ENCODE measurements around the gene CMBL. TPM values are rescaled to one million over a fixed set of nuclear protein-coding genes. Genes with fewer than 3 reads are reported as not detected.
"Not testable (repeated sequence)": the region's sequence is repeated elsewhere in the genome, so short reads cannot be mapped to it uniquely, and the experiment has no call there.

The CMBL gene
- total and polyA plus RNA-seq, 2 experiments from 2014 or later = 1.3 to 3.9 TPM

DNA sequence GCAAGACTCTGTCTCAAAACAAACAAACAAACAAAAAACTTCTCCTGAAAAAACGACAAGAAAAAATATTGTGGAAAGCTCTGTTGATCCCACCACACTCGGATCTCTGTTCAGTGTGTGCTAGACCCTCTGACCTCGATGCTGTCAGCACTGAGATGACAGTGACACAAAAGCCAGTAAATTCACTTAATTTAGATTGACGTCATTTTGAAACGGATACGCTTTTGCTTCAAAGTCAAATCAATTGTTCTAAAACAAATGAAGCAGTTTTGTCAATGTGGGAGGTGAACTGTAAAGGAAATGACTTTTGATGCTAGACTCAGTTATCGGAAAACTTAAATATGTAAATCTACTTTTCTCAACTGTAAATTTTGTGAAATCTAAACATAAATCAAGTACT lies 31.0 kb downstream of the CMBL start:
- H3K4me1 ChIP-seq (ENCODE audit: low read depth) = no peaks in the 10 kb centered on the region
- no peaks in the 10 kb centered on the region for H3K27me3 ChIP-seq
- TF ChIP-seq, protein P1, sequence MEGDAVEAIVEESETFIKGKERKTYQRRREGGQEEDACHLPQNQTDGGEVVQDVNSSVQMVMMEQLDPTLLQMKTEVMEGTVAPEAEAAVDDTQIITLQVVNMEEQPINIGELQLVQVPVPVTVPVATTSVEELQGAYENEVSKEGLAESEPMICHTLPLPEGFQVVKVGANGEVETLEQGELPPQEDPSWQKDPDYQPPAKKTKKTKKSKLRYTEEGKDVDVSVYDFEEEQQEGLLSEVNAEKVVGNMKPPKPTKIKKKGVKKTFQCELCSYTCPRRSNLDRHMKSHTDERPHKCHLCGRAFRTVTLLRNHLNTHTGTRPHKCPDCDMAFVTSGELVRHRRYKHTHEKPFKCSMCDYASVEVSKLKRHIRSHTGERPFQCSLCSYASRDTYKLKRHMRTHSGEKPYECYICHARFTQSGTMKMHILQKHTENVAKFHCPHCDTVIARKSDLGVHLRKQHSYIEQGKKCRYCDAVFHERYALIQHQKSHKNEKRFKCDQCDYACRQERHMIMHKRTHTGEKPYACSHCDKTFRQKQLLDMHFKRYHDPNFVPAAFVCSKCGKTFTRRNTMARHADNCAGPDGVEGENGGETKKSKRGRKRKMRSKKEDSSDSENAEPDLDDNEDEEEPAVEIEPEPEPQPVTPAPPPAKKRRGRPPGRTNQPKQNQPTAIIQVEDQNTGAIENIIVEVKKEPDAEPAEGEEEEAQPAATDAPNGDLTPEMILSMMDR (IDR thresholded peaks at IDR 0.05; ENCODE audit: low read depth, low read length) = no peak
- H3K36me3 ChIP-seq = no peaks in the 10 kb centered on the region
- no peak overlapping the region for H3K27ac ChIP-seq
- no peak for DNase-seq (ENCODE audit: low read depth in 1 of 2, low spot score in 1 of 2)
- no peaks in the 10 kb centered on the region for H3K9me3 ChIP-seq (ENCODE audit: low read depth)
- H3K4me3 ChIP-seq = no peak overlapping the region

GRCh38 chr5:10275991-10276390 lies 31.7 kb downstream of the CMBL start:
- no peak overlapping the region for H3K27ac ChIP-seq
- no peak for DNase-seq (ENCODE audit: low read depth in 1 of 2, low spot score in 1 of 2)
- H3K9me3 ChIP-seq (ENCODE audit: low read depth) = no peaks in the 10 kb centered on the region
- H3K27me3 ChIP-seq = no peaks in the 10 kb centered on the region
- no peaks in the 10 kb centered on the region for H3K4me1 ChIP-seq (ENCODE audit: low read depth)
- no peak overlapping the region for H3K4me3 ChIP-seq
- TF ChIP-seq, protein P1 (IDR thresholded peaks at IDR 0.05; ENCODE audit: low read depth, low read length) = no peak
- no peaks in the 10 kb centered on the region for H3K36me3 ChIP-seq

GRCh38 chr5:10275460-10275859 lies 32.2 kb downstream of the CMBL start:
- H3K9me3 ChIP-seq (ENCODE audit: low read depth) = no peaks in the 10 kb centered on the region
- no peaks in the 10 kb centered on the region for H3K4me1 ChIP-seq (ENCODE audit: low read depth)
- H3K4me3 ChIP-seq = no peak overlapping the region
- H3K36me3 ChIP-seq = no peaks in the 10 kb centered on the region
- no peak overlapping the region for H3K27ac ChIP-seq
- TF ChIP-seq, protein P1 (IDR thresholded peaks at IDR 0.05; ENCODE audit: low read depth, low read length) = no peak
- no peak for DNase-seq (ENCODE audit: low read depth in 1 of 2, low spot score in 1 of 2)
- no peaks in the 10 kb centered on the region for H3K27me3 ChIP-seq

GRCh38 chr5:10272875-10273209 lies 34.9 kb downstream of the CMBL start:
- not testable (repeated sequence) for H3K36me3 ChIP-seq; H3K4me1 ChIP-seq (ENCODE audit: low read depth)

DNA sequence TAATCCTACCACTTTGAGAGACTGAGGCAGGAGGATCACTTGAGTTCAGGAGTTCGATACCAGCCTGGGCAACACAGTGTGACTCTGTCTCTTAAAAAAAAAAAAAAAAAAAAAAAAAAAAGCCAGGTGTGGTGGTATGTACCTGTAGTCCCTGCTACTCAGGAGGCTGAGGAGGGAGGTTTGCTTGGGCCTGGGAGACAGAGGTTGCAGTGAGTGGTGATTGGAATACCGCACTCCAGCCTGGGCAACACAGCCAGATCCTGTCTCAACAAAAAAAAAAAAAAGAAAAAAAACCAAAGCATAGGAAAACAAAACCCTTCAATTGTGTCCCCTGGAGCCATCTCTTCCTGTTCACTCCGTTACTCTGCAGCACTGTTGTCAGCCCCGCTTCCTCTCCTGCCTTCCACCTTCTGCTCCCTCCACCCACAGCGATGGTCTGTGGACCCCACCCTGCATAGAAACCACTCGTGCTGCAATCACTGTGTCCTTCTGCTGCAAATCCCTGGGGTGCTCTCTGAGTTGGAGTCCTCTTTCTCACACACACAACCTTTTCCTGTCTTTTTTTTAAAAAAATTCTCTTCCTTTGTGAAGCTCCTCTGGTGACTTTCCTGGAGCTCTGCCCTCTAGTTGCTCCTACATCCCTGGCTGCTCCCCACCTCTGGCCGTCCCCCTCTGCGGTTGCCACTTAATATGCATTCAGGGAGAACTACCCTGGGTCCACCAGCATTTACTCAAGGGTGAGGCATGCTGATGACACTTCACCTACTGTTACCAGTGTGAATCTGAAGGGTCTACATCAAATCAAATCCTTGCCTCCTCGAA lies 35.4 kb downstream of the CMBL start:
- Histone ChIP-seq H3K9me3 (ENCODE audit: low read depth) (no peaks in the 10 kb centered on the region), H3K27me3 (no peaks in the 10 kb centered on the region), H3K27ac (no peak overlapping the region), H3K4me3 (no peak overlapping the region), H3K4me1 (ENCODE audit: low read depth) (no peaks in the 10 kb centered on the region), H3K36me3 (no peaks in the 10 kb centered on the region)
- TF ChIP-seq, protein P1 (IDR thresholded peaks at IDR 0.05; ENCODE audit: low read depth, low read length) = no peak
- DNase-seq (ENCODE audit: low read depth in 1 of 2, low spot score in 1 of 2) = no peak

More at GRCh38 chr5:10272875-10273209, 34.9 kb downstream of the CMBL start:
- H3K27ac ChIP-seq; H3K9me3 ChIP-seq (ENCODE audit: low read depth); H3K27me3 ChIP-seq; H3K4me3 ChIP-seq: not testable (repeated sequence)
- DNase-seq (ENCODE audit: low read depth in 1 of 2, low spot score in 1 of 2) = peak in 1 of 2 donors; percentile 51

DNA sequence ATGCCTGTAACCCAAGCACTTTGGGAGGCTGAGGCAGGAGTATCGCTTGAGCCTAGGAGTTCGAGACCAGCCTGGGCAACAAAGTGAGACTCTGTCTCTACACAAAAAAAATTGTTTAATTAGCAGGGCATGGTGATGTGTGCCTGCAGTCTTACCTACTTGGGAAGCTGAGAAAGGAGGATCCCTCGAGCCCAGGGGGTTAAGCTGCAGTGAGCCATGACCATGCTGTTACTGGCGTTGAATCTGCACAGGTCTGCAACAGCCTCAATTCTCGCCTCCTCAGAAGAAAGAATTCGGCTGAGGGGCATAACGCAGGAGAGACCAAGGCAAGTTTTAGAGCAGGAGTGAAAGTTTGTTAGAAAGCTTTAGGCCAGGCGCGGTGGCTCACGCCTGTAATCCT lies 39.6 kb downstream of the CMBL start:
- Histone ChIP-seq H3K9me3 (ENCODE audit: low read depth) (no peaks in the 10 kb centered on the region), H3K36me3 (peaks cover 14% of the 10 kb centered on the region), H3K4me1 (ENCODE audit: low read depth) (no peaks in the 10 kb centered on the region), H3K27me3 (no peaks in the 10 kb centered on the region), H3K27ac (no peak overlapping the region), H3K4me3 (no peak overlapping the region)
- DNase-seq (ENCODE audit: low read depth in 1 of 2, low spot score in 1 of 2) = no peak
- TF ChIP-seq, protein P1 (IDR thresholded peaks at IDR 0.05; ENCODE audit: low read depth, low read length) = no peak

All from cardiac muscle cell (in vitro differentiated cells and primary cell).